ENCODE data around the gene RHBDD3.
"Not testable (repeated sequence)": the region's sequence is repeated elsewhere in the genome, so short reads cannot be mapped to it uniquely, and the experiment has no call there.

DNA sequence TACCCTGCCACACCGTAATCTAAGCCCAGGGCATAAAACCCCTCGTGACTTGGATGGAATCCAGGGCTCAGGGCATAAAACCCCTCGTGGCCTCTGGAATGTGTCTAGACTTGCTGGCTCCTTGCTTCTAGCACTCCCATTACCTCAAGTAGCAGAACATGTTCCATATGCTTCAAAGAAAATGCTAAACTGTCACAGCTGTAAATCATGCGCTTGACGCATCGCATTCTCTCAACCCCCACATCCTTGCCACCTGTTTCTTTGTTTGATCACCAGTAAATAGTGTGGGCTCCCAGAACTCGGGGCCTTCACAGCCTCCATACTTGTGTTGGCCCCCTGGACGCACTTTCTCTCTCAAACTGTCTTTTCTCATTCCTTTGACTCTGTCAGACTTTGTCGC, 27.3 kb downstream of the RHBDD3 start:
- not testable (repeated sequence) for TF ChIP-seq E2F3 (CRISPR knock-in tag; IDR thresholded peaks at IDR 0.05); YY1 (IDR thresholded peaks at IDR 0.05; ENCODE audit: borderline replicate concordance in 1 of 3, control insufficient read depth in 1 of 3, extremely low read depth in 1 of 3, insufficient read depth in 3 of 3, insufficient read length in 1 of 3, insufficient replicate concordance in 2 of 3, low read depth in 1 of 3, low read length in 2 of 3); ZNF311 (CRISPR knock-in tag; IDR thresholded peaks at IDR 0.05); TSHZ1 (CRISPR knock-in tag; IDR thresholded peaks at IDR 0.05)

All from K562 (cell line).